Left kidney (tissue), 2 donors: ENCODE measurements around the gene PCYT2. TPM values are rescaled to one million over a fixed set of nuclear protein-coding genes. Genes with fewer than 3 reads are reported as not detected.

Experiments
- DNase-seq: peaks from one replicate; pipeline ENCODE4 v3.0.0-alpha.2; 2013
- polyA plus RNA-seq: library from polyadenylated mRNA; unstranded; fragments of 120-200 nt; gene quantifications from one replicate; pipeline ENCODE4 v1.2.1, GENCODE V29; 2013; ENCODE audit not compliant: insufficient read length

Gene PCYT2
- polyA plus RNA-seq, 1 donor, result 41.5 TPM

DNA sequence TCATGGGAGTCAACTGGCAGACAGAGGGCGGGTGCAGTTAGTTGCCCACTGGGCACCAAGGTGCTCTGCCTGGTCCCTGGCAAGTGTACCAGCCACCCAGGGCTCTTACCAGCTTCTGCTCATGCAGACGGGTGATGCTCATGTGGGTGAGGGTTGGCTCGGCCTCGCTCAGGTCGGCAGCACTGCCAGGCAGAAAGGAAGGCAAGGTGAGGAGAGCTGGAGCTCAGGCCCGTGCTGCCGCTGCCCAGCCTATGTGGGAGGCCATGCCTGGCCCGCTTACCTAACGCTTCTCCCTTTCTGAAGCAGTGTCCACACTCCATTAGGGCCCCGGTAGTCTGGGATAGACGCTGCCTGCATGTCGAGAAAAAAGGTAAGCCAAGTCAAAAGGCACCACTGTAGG lies 4.1 kb upstream of the PCYT2 start:
- no peak for DNase-seq

DNA sequence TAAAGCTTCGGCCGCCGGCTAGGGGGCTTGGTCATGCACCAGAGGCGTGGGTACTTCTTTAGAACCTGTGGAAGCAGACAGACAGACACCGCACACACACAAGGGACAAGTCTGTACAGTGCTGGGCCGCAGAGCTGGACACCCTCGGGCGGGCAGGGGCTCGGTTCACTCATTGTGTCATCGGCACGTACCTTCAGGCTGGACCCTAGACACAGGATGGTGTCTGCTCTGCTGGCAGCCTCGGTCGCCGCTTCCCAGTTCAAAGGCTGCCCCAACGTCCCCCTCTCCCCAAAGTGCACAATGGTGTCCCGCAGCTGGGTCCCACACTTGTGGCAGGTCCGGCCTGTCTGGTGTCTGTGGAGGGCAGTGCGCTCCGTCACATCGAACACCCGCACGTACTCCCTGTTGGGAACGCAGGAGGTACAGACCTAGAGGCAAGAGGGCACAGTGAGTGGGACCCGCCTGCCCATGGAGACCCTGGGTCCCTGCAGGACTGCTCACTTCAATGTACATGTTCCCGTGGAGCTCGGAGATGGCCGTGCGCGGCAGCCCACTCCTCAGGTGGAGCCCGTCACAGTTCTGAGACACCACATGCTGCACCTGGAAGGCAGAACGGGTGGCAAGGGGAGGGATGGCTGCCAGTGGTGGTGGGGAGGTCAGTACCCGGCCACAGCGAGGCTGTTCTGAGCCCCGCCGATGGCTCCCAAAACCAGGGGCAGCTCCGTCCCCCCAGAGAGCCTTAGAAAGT lies 3.1 kb upstream of the PCYT2 start:
- no peak for DNase-seq

DNA sequence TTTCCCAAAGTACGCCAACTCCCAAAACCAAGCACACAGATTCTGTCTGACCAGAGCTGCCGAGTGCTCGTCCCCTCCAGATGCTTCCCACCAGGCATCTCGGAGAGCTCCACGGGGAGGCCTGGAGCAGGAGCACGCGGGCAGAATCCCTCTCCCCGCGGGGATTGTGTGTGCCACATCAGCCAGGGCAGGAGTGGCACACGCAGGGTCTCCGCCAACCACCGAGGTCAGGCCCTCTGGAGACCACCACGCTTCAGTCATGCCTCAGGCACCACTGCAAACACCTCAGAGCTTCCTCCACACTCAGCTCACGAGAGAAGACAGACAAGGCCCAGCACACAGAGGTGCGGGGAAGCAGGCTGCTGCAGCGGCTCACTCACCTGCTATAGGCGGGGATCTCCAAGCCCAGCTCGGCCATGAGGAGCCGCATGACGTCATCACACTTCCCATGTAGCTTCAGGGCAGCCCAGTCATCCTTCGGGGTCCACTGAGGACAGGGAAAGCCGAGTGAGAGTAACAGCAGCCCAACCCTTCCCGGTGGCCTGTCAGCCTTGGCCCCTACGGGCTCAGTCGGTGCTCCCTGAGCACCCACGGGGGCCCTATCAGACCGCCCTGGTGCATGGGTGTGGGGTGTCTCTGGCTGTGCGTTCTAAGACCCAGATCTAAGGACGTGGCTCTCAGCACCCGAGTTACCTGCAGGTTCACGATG lies 2.3 kb upstream of the PCYT2 start:
- DNase-seq, result no peak

DNA sequence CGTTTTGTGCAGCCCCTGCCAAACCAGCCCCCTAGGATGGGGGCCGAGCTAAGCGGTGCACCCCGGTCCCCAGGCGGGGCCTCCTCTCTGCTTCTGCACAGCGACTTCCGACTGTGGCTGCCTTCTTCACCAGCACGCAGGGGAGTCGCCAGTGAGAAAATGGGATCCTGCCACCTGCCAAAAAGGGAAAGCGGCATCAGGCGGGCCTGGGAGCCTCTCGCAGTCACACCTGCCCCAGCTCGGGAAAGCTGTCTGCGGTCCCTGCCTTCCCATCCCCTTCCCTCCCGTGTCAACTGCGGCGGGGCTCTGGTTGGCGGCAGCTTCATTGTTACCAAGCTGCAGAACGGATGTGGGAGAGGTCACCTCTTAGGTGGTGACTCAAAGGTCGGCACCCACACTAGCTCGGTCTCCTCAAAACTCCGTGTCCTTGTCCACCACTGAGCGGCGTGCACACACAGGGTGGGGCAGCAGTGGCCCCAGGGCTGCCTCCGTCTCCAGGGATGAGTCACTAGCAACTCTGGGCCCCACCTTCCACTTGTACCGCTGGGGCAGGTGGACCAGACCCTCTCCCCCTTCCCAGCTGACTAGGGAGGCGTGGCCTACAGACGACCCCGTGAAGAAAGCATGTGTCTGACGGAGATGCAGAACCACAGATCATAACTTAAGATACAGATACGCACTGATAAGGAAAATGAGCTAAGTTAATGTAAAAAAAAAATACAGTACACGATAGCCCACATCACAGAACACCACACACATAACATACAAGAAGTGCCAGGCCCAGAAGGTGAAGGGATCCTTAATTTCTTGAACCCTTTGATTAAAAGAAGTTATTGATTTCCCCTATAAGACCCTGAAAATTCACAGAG lies 1.5 kb upstream of the PCYT2 start:
- no peak for DNase-seq

DNA sequence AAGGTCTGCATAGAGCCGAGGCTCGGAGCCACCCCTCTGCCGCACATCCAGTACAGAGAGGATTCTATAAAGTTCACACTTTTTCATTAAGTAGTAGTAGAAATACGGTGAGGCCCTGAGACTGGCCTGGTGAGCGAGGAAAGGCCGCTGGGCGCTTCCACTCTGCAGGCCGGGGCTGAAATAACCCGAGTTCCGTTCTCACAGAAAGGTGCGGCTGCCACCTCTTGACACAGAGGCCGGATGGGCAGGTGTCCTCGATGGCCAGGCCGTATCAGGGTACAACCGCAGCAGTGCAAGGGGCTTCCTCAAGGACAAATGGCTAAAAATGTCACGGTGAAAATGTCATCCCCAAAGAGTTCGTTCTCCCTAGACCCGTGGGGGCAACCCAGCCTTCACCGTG lies 770 bp upstream of the PCYT2 start:
- no peak for DNase-seq

DNA sequence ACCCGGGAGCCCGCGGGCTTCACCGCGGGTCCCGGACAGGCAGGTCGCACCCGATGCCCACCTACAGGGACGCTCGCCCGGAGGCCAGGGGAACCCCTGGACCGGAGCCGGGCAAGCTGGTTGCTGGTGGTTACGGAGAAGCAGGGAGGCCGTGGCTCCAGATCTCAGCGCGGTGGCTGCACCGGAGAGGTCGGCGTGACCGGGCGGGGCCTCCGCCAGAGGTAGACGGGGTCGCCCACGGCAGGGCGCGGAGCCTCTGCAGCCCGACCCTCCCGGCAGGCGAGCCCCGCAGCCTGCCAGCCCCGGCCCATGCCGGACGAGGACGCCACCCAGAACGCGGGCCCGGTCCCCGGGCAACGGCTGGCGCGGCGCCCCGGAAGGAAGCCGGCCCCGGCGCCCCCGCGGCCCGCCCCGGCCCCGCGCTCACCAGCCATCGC lies 341 bp downstream of the PCYT2 start:
- DNase-seq, result no peak

DNA sequence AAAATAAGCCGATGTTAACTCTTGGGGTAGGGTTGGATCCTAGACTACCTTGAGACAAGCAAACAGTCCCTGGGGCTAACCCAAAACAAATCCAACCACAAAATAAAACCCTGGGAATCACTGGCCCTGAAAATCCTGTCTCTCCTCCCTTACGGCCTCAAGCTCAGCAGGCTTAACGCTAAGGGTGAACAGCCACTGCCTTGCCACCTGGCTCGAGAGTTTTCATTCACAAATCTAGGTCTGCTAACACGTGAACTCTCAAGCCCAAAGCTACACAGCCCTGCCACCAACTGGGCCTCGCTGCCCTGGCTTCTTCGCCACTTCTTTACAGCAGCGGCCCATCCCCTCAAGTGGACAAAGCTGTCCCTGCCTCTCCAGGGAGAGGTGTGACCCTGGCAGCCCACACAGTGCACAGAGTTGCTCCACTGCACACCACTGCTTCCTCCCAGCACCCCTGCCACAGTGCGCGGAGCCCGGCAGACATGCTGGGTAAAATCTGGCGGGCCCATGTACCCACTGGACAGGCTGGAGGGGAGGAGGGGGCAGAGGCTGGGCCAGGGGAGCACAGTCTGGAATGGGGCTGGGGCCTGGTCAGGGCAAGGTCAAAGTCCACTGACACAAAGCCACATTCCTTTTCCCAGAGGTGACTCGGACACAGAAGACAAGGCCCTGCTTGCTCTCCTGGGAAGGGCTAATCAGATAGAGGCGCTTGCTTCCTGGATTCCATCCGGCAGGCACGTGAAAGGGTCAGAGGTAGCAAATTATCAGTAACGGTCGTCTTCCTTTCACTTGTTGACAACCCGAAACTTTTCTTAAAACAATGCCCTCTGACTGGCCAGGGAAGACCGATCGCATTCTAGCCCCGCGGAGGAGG lies 996 bp downstream of the PCYT2 start:
- no peak for DNase-seq

DNA sequence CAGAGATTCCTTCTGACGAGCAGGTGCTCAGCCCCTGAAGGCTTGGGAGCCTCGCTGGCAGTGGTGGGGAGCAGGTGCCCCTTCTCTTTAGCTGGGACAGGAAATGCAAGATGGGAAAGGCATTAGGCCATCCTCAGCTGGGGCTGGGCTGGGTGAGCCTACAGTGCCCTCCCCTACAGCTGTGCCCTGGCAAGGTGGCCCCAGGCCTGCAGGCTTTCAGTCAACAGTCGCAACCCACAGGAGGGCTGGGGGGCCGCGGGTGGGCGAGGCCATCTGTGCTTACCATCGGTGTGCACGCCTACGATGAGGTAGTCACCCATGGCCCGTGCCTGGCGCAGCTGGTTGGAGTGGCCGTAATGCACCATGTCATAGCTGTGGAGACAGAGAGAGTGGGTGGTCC lies 2.0 kb downstream of the PCYT2 start:
- no peak for DNase-seq

DNA sequence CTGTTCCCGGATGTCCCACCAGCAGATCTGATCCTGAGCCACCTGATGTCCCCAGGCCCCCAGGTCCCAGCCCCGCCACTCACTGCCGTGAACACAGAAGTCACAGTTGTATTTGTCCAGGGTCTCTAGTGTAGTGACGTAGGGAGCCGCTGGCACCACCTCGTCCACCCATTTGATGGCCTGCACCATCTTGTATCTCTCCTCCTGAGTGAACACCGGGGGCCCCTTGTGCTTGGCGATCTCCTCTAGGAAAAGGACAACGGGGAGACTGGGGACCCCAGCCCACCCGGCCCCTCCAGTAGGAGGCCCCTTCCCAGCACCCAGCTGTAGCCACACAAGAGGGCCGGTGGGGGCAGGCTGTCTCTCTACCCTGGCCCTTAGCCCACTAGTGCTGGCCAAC lies 2.4 kb downstream of the PCYT2 start:
- no peak for DNase-seq

DNA sequence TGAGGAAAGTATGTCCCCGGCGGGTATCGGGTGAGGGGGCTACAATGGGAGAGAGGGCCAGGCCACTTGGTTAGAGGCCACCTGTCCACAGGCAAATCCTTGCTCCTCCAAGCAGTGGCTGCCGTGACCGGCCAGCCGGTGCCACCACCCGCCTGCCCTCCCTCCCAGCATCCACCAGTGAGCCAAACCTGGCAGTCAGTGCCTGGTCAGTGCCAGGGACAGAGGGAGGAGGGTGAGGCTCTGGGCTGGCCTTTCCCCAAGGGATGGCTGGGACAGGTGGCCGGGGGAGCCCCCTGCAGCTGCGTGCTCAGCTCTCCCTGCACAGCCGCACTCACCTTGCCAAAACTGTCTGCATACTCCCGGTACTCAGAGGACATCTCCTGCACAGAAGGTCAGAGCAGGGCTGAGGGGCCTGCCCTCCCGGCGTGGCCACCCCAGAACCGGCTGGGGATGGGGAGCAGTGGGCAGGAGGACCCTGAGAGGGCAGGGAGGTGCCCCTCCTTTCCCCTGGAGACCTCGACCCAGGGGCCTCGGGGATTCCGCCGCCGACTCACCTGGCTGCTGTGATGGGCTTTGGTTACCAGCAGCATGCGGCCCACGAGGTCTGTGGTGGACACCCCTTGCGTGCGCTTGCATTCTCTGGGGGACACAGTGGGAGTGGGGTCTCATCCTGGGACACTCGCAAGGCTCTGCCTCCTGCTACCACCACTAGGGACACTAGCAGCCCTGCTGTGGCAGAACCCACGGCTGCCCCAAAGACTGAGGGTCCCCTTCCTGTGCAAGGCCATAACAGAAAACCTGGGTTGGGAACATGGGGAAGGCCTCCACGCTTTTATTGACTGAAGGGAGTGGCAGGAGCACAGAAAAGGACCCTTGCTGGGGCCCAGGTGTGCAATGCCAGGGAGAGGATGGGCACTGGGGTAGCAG lies 3.7 kb downstream of the PCYT2 start:
- DNase-seq, result no peak

DNA sequence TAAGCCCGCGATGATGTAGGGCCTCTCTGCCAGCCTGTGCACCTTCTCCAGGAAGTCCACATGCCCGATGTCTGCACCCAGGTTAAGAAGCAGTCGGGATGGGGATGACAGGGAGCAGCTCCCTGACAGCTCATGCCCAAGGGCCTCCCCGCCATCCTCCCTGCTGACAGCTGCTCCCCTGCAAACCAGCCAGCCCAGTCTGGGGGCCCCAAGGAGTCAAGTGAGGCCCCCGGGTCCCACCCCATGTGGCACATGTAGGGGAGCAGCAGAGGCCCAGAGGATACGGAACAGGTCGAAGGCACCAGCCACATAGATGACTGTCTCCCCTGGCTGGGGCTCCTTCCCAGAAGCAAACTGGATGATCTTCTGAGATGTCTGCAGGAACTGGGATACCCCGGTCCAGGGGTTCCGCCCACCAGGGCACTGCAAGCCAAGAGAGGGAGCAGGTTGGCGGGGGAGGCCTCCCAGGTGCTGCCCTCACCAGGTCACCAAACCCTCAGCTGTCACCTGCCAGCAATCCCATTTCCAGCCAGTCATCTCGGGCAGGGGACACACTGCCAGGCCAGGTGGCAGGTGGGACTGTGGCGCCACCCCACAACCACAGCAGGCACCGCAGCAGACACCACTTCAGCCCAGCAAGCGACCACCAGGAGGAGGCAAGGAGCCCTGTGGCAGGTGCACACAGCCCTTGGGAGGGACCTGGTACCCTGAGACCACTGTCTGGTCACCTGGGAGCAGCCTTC lies 4.6 kb downstream of the PCYT2 start:
- no peak for DNase-seq

DNA sequence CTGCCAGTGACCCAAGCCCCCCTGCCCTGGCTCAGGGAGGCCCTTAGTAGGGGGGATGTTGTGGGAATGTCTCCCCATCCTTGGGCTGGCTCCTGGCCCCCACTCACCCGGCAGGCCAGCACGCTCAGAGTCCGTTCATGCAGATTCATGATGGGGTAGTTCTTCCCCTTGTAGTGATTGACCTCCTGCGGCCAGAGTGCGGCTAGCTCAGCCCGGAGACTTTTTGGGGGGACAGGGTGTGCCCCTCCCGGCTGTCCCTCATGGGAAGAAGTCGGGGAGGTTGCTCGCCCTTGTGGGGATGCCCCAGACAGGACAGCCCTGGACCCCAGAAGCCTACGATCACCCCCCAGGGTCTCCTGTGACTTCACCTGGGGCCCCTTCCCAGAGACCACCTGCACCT lies 5.2 kb downstream of the PCYT2 start:
- no peak for DNase-seq

DNA sequence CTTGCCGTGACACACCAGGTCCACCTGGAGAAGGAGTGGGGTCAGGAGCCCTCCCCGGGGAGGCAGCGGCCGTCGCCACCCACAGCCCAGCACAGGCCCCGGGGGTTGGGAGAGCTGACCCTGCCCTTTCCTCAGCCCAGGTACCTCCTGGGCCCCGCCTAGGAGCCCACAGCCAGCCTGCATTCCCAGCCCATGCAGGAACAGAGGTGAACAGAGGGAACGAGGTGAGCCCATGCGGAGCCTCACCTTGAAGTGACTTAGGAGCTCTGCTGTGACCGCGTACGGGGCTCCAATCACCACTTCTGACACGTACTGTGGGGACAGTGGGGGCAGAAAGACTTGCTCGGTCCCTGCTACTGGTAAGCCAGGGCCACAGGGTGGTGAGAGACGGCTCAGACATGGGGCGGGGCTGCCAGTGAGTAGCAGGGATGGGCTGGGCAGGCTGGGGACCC lies 5.7 kb downstream of the PCYT2 start:
- DNase-seq, result no peak

DNA sequence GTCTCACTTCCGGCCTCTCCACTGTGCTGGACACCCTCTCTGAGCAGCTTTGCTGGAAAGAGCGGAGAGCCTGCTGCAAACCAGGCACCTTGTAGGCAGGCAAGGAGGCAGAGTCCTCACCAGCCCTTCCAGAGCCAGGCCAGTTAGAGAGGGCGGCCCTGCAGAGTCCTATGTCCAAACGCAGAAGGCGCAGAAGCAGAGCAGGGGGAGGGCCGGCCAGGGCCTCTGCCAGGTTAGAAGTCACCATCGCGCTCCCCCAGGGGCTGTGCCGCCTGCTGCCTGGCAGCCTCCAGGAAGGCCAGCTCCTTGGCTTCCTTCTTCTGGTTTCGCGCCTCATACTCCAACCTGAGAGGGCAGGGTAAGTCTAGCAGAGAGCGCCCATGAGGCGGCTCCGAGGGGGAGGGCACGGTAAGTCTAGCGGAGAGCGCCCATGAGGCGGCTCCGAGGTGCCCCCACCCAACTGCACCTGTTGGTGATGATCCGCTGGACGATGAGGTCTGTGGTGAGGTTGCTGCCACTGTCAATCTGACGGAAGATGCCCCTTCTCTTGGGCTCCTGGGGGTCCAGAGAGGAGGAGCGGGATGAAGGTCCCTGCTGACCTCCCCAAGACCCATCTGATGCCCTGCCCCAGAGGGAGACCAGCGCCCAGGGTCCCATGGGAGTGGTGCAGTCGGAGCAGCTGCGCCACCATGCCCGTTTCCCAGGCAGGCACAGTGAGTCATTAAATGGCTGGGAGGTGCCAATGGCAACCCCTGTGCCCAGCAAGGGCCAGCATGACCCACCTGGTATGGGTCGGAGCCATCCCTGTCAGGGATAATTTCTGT lies 6.4 kb downstream of the PCYT2 start:
- no peak for DNase-seq

DNA sequence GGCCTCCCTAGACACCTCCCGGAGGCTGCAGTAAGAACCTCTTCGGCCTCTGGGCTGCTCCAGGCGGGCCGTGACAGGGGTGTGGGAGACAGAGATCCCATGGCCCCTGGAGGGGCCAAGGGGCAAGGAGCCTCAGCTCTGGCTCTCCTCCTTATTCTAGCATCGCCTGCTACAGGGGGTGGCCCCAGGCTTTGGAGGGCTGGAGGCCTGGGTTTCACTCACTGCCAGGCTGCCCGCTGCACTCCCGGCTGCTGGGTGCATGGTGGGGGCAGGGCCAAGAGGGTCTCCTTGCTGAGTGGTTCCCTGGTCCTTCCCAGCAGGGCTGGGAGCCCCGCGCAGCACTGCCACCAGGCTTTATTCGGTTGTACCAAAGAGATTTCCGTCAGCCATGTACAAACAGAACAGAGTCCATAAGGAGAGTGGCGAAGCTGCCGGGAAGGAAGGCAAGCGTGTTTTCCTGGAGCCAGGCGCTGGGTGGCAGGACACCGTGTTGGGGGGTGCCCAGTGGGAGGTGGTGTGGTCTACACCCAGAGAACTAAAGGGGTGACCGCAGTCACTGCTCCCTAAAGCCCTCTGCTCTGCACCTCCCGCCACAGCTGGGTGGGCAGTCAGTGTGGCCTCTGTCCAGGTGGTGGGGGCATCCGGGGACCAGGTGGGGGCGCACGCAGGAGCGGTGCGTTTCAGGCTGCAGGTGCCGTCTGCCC lies 7.2 kb downstream of the PCYT2 start:
- DNase-seq, result no peak

DNA sequence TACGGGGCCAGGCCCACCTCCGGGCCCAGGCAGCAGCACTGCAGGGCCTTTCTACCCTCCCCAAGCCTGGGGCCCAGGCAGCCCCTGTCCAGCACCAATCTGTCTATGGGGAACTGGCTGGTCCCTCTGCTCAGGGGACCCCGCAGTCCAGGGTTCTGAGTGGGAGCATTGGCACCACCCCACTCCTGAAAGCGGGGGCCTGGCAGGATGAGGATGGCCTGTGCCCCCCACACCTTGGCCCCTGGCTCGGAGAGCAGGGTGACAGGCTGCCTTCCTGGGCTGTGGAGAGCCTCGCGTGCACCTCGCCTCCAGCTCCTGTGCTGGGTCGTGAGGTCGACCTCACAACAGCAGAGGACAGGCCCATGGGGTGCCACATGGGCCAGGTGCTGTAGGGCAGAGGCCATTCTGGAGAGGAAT lies 7.8 kb downstream of the PCYT2 start:
- DNase-seq, result no peak

DNA sequence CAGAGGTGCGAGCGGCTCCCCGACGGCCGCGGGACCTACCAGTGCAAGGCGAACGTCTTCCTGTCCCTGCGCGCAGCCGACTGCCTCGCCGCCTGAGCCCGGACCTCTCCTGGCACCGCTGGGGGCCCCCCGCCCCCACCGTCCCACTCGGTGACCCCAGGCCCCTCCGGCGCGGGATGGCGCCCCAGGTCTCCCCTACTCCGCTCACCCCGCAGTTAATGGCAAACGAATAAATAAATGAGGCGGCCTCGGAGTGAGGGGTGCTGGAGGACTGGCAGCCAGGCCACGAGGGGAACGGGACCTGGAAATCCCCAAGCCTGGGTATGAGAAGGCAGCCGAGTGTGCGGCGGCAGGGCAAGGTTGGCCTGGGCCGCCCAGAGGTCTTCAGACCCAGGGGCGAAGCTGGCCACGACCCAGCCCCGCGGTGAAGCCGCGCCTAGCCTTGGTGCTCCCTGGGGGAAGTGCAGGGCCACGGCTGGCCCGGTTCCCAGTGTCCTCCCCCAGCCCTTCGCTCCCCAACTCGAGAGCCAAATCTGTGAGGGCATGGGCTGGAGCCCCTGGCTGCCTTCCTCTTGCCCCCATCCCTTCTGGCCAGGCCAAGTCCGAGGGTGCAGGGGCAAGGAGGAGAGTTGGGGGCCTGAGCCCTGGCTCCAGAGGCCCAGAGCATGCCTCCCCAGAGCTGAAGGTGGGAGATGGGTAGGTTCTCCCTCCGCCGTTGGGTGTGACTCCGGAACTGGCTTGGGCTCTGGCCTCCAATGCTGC lies 8.4 kb downstream of the PCYT2 start:
- no peak for DNase-seq
